Cardiac ventricle fibroblast (primary cell): ENCODE measurements around the gene IRF6. TPM values are rescaled to one million over a fixed set of nuclear protein-coding genes. Genes with fewer than 3 reads are reported as not detected.

ENCODE experiments used
- total RNA-seq: library from RNA; depleted of rRNA; stranded (reverse); fragments of >200 nt; gene quantifications from 2 replicates; pipeline ENCODE4 v1.2.3, GENCODE V29; 2015

Gene IRF6
- under 0.01 and 0.39 TPM in 2 replicates for total RNA-seq

DNA sequence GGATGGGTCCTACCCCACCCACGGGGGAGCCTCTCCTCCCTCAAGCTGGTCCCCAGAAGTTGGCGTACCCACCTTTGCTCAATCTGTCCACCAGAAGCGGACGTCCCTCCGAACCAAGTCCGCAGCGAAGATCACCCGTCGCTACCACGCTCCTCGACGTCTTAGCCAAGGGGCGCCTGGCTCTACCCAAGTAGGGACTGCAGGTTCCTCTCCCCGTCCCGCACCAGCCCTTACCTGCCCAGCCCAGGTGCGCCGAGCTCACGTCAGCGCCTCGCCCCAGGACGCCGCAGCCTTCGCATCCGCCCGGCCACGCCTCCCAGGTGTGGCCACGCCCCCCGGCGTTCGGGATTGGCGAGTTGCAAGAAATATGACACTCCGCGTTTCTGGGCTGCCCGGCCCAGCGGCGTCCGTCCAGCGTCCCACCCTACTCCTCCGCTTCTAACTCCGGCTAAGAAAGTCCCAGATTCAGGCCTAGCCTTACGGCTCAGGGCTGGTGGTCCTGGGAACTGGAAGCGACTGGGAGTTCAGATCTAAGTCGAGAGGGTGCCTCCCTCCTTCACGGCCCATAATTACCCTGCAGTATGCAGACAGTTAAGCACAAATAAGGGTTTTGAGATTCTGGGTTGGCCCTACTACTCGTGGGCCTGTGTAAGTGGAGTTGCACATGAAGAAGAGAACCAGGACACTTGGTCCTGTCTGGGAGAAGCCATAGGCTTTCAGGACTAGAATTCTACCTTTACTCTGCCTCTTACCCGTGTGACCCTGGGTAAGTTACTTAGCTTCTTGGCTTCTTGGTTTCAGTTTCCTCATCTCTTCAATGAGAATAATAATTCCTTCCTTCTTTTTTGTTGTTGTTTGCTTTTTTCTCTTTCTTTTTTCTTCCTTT, at the start of gene IRF6:
TSS of gene IRF6 (minus strand) at position 268 of the 886 bp plus-strand sequence. CDS start 4,729 bp downstream, outside the sequence.

DNA sequence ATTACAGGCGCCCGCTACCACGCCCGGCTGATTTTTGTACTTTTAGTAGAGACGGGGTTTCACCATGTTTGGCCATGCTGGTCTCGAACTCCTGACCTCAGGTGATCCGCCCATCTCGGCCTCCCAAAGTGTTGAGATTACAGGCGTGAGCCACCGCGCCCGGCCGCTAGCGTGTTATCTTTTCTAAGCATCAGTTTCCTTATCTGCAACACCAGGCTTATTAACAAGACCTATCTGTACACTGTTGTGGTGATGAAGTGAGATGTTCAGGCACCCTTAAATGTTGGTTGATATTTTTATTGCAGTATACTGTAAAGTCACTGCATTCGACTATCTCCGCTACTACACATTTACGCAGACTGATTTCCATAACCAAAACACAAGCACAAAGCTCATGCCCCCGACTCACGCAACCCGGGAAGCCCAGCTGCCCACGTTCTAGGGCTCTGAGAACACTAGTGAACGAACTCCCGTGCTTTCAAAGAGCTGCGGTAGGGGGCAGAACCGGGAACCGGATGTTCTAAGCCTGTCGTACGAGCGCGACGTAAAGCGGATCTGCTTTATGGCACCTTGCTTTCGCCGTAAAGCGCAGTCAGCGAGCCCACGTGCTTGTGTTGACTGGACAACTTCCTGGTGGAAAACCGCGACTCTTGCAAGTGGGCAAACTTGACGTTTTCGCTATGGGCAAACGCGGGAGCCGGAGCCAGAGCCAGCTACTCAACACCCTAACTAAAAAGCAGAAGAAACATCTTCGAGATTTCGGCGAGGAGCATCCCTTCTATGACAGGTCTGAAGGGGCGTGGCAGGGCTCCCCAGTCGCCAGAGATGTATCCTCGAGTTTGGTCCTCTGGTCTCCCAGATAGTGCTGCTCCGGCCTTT, 21.7 kb upstream of the IRF6 start, which contains the start of gene UTP25:
TSS of gene UTP25 (plus strand) at position 589 of the 879 bp plus-strand sequence. CDS start at position 681, 92 bp downstream.

GRCh38 chr1:209784265-209785169, 21.4 kb downstream of the IRF6 start, which contains the start of gene C1orf74:
Gene C1orf74, minus strand, starts transcription at chr1:209784559. Its CDS starts 925 bp downstream, at chr1:209783634.

DNA sequence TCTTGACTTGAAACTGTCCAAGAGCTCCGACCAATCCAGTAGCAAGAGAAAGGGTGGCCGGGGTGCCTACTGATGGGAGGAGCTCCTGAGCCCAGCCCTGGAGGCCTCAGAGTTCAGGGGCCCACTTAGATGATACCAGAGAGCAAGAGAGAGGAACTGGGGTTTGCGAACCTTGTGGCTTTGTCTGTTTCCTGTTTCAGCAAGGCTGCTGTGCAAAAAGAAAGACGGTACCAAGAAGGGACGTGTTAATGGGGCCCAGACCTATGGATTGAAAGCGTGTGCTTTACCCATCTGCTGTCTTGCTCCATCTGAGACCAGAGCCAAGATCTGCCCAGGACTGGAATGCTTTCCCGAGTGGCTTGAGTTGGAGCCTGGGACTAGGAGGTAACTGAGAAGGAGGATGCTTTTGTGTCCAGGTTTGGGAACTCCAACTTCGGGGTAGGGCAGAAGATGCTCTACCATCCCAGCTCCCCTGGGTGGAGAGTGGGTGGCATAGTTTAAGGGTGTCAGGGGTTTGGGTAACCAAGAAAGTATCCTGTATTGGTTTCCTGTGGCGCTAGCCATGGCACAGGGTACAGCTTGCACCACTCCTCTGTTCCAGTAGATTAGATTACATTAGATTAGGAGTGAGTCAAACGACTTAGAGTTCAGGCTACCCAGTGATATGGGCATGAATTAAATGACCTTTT, 49.9 kb downstream of the IRF6 start, which contains the start of gene TRAF3IP3:
TSS of gene TRAF3IP3 (plus strand) at position 128 of the 689 bp plus-strand sequence. CDS start 3,987 bp downstream, outside the sequence.

Other genes with a start within 250 kb of the IRF6 start
- not detected in 2 replicates for gene CAMK1G, start 222.4 kb downstream of the IRF6 start, total RNA-seq
- gene LAMB3, start 153.7 kb downstream of the IRF6 start, total RNA-seq = 27.6 and 31.6 TPM in 2 replicates
- gene G0S2, start 130.7 kb downstream of the IRF6 start, total RNA-seq = 160 and 168 TPM in 2 replicates
- 134 and 142 TPM in 2 replicates for gene HSD11B1, start 101.3 kb downstream of the IRF6 start, total RNA-seq
- gene TRAF3IP3, start 50.1 kb downstream of the IRF6 start, total RNA-seq = not detected in 2 replicates
- 0.93 and 1.1 TPM in 2 replicates for gene C1orf74, start 21.6 kb downstream of the IRF6 start, total RNA-seq
- 5.1 and 5.3 TPM in 2 replicates for gene UTP25, start 21.8 kb upstream of the IRF6 start, total RNA-seq
- 0.05 and 0.19 TPM in 2 replicates for gene SYT14, start 132.1 kb upstream of the IRF6 start, total RNA-seq